ENCODE measurements around the gene PCDH1.

DNA sequence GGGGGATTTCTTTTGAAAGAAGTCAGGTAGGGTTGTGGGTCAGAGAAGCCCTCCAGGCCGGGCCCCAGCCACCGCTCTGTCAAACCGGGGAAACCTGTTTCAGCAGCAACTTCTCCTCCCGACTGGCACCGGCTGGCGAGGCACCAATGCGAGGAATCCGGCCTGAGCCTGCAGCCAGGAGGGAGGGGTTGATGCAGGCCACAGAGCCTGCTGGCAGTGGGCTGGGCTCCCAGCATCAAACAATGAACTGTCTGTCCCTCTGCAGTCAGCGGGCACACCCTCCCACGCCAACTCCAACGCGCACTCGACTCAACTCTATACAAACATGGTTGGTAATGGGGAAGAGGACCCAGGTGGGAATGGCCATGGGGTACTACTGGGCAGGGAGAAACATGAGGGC, 12.1 kb downstream of the PCDH1 start:
- TF ChIP-seq, protein P1, sequence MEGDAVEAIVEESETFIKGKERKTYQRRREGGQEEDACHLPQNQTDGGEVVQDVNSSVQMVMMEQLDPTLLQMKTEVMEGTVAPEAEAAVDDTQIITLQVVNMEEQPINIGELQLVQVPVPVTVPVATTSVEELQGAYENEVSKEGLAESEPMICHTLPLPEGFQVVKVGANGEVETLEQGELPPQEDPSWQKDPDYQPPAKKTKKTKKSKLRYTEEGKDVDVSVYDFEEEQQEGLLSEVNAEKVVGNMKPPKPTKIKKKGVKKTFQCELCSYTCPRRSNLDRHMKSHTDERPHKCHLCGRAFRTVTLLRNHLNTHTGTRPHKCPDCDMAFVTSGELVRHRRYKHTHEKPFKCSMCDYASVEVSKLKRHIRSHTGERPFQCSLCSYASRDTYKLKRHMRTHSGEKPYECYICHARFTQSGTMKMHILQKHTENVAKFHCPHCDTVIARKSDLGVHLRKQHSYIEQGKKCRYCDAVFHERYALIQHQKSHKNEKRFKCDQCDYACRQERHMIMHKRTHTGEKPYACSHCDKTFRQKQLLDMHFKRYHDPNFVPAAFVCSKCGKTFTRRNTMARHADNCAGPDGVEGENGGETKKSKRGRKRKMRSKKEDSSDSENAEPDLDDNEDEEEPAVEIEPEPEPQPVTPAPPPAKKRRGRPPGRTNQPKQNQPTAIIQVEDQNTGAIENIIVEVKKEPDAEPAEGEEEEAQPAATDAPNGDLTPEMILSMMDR (IDR thresholded peaks at IDR 0.05): no peak
- no peak for TF ChIP-seq POLR2A (IDR thresholded peaks at IDR 0.05)

Data from lower leg skin (tissue), 3 donors.